HG02798 (cell line): ENCODE measurements around the gene B3GNT4.
"Not testable (repeated sequence)": the region's sequence is repeated elsewhere in the genome, so short reads cannot be mapped to it uniquely, and the experiment has no call there.

Experiments used
- ATAC-seq: cut with Tn5 transposase; IDR thresholded peaks from one replicate; pipeline ENCODE4 v1.9.1; 2021; ENCODE audit warnings: mild to moderate bottlenecking; ENCODE audit not compliant: unreplicated experiment, poor library complexity

Gene B3GNT4

GRCh38 chr12:122185494-122186082, 17.9 kb upstream of the B3GNT4 start:
- ATAC-seq, result no peak

GRCh38 chr12:122187466-122187865, 16.0 kb upstream of the B3GNT4 start:
- no peak for ATAC-seq

- ATAC-seq, result no peak
Measured at GRCh38 chr12:122189626-122190475, 13.7 kb upstream of the B3GNT4 start.

- no peak for ATAC-seq
Measured at GRCh38 chr12:122190842-122191668, 12.5 kb upstream of the B3GNT4 start.

- ATAC-seq, result no peak
Measured at GRCh38 chr12:122192441-122192840, 11.1 kb upstream of the B3GNT4 start.

GRCh38 chr12:122194804-122195203, 8.7 kb upstream of the B3GNT4 start:
- ATAC-seq, result no peak

GRCh38 chr12:122195405-122195804, 8.1 kb upstream of the B3GNT4 start:
- no peak for ATAC-seq

- no peak for ATAC-seq
Measured at GRCh38 chr12:122197612-122197966, 5.9 kb upstream of the B3GNT4 start.

- ATAC-seq, result no peak
Measured at GRCh38 chr12:122199484-122200355, 3.8 kb upstream of the B3GNT4 start.

GRCh38 chr12:122200541-122201175, 2.9 kb upstream of the B3GNT4 start:
- ATAC-seq, result no peak

- ATAC-seq, result no peak
Measured at GRCh38 chr12:122201381-122201780, 2.1 kb upstream of the B3GNT4 start.

GRCh38 chr12:122202017-122202416, 1.5 kb upstream of the B3GNT4 start:
- ATAC-seq, result no peak

- ATAC-seq, result not testable (repeated sequence)
Measured at GRCh38 chr12:122202811-122203210, 698 bp upstream of the B3GNT4 start.

GRCh38 chr12:122204167-122205052, 901 bp downstream of the B3GNT4 start:
- no peak for ATAC-seq

GRCh38 chr12:122205053-122205925, 1.8 kb downstream of the B3GNT4 start:
- ATAC-seq, result no peak

- ATAC-seq, result no peak
Measured at GRCh38 chr12:122206111-122206881, 2.8 kb downstream of the B3GNT4 start.

GRCh38 chr12:122206976-122207375, 3.5 kb downstream of the B3GNT4 start:
- no peak for ATAC-seq
